ENCODE data around the gene EFCAB7. TPM values are rescaled to one million over a fixed set of nuclear protein-coding genes. Genes with fewer than 3 reads are reported as not detected.
A peak's percentile ranks its signal among the peaks of the same experiment; 100 is the strongest.

Gene EFCAB7
- total and polyA plus RNA-seq, 10 donors: 2.9 to 8.2 (median 6.0) TPM

GRCh38 chr1:63516629-63517028, 6.7 kb upstream of the EFCAB7 start:
- H3K9me3 ChIP-seq: peaks cover 0 to 4% (median 0%) of the 10 kb centered on the region in 8 donors
- no peak overlapping the region for H3K4me3 ChIP-seq
- no peak for DNase-seq
- no peak overlapping the region for H3K27ac ChIP-seq
- intact Hi-C loops (cut with DNase I; ENCODE audit: low total_unique reads): no loop called here
- H3K4me1 ChIP-seq: peaks cover 0 to 8% (median 2%) of the 10 kb centered on the region in 6 donors
- no peak for TF ChIP-seq CTCF (IDR thresholded peaks at IDR 0.05 in 8 of 11, conservative IDR thresholded peaks at IDR 0.05 in 3 of 11)
- no peak for TF ChIP-seq POLR2AphosphoS5 (IDR thresholded peaks at IDR 0.05)
- no peak for TF ChIP-seq POLR2A (IDR thresholded peaks at IDR 0.05)
- 48 to 79% (median 58%) methylated on average over 2 of the region's 2 CpGs for WGBS, 5 donors
- no peaks in the 10 kb centered on the region for H3K27me3 ChIP-seq (replicated peaks in 1 of 7)
- no peaks in the 10 kb centered on the region for H3K36me3 ChIP-seq

- H3K4me1 ChIP-seq: peaks cover 13 to 31% (median 29%) of the 10 kb centered on the region in 6 donors
- H3K27me3 ChIP-seq (replicated peaks in 1 of 7): no peaks in the 10 kb centered on the region
- peak overlapping the region; percentile 84 to 96 (median 94) for H3K27ac ChIP-seq
- peaks cover 0 to 21% (median 0%) of the 10 kb centered on the region in 6 donors for H3K36me3 ChIP-seq
- no peak for DNase-seq
- no peaks in the 10 kb centered on the region for H3K9me3 ChIP-seq
- intact Hi-C loops (cut with DNase I; ENCODE audit: low total_unique reads): no loop called here
- H3K4me3 ChIP-seq: peak overlapping the region; percentile 52 to 85 (median 66)
- WGBS, 5 donors: 1 to 4% (median 2%) methylated on average over 11 of the region's 11 CpGs
- TF ChIP-seq POLR2A (IDR thresholded peaks at IDR 0.05) (no peak), POLR2AphosphoS5 (IDR thresholded peaks at IDR 0.05) (no peak), CTCF (IDR thresholded peaks at IDR 0.05 in 8 of 11, conservative IDR thresholded peaks at IDR 0.05 in 3 of 11) (no peak)
These were observed 413 bp downstream of the EFCAB7 start for GRCh38 chr1:63523738-63524137.

- Histone ChIP-seq H3K36me3 (peaks cover 0 to 26% (median 0%) of the 10 kb centered on the region in 6 donors), H3K27ac (peak overlapping the region in 7 of 8 donors; percentile 90 to 96 (median 94)), H3K4me1 (peaks cover 13 to 31% (median 29%) of the 10 kb centered on the region in 6 donors), H3K27me3 (replicated peaks in 1 of 7) (no peaks in the 10 kb centered on the region), H3K4me3 (peak overlapping the region; percentile 52 to 85 (median 66)), H3K9me3 (no peaks in the 10 kb centered on the region)
- WGBS, 5 donors: 51 to 70% (median 63%) methylated on average over 3 of the region's 3 CpGs
- no peak for TF ChIP-seq POLR2AphosphoS5 (IDR thresholded peaks at IDR 0.05)
- no peak for TF ChIP-seq POLR2A (IDR thresholded peaks at IDR 0.05)
- TF ChIP-seq CTCF (IDR thresholded peaks at IDR 0.05 in 8 of 11, conservative IDR thresholded peaks at IDR 0.05 in 3 of 11): no peak
- intact Hi-C loops (cut with DNase I; ENCODE audit: low total_unique reads): no loop called here
- DNase-seq: no peak
These were observed 876 bp downstream of the EFCAB7 start for GRCh38 chr1:63524201-63524600.

GRCh38 chr1:63532727-63533126, 9.4 kb downstream of the EFCAB7 start:
- TF ChIP-seq POLR2AphosphoS5 (IDR thresholded peaks at IDR 0.05) (no peak), POLR2A (IDR thresholded peaks at IDR 0.05) (no peak), CTCF (IDR thresholded peaks at IDR 0.05 in 8 of 11, conservative IDR thresholded peaks at IDR 0.05 in 3 of 11) (no peak)

More at GRCh38 chr1:63532727-63533126, 9.4 kb downstream of the EFCAB7 start:
- 84 to 98% (median 95%) methylated on average over 1 of the region's 1 CpG for WGBS, 5 donors
- H3K27me3 ChIP-seq (replicated peaks in 1 of 7): no peaks in the 10 kb centered on the region
- H3K36me3 ChIP-seq: peaks cover 0 to 71% (median 21%) of the 10 kb centered on the region in 6 donors
- no peaks in the 10 kb centered on the region for H3K9me3 ChIP-seq
- intact Hi-C loops (cut with DNase I; ENCODE audit: low total_unique reads): no loop called here
- no peak overlapping the region for H3K27ac ChIP-seq
- no peak for DNase-seq
- H3K4me1 ChIP-seq: no peaks in the 10 kb centered on the region
- H3K4me3 ChIP-seq: no peak overlapping the region
